Right lobe of liver (tissue), 4 donors: ENCODE results near the gene ATG2A.

Source experiments
- POLR2A ChIP-seq: fragments of 450-650 bp; IDR thresholded peaks from one replicate; pipeline ENCODE4 v1.6.1; 2017; ENCODE audit warnings: antibody characterized with exemption, mild to moderate bottlenecking
- TF ChIP-seq, protein P1 (sequence below), 4 donors: fragments of 200-600 bp in 3 of 4; fragments of 450-650 bp in 1 of 4; IDR thresholded peaks; one replicate each; pipeline versions ENCODE4 v1.5.1 to v1.8.0; 2016 to 2022; ENCODE audit warnings: antibody characterized with exemption in 4 of 4, mild to moderate bottlenecking in 2 of 4
- donor health status: DM: no; HTN: no; CAD: no.
- donor health status: DM: no; HTN: no; CAD: no.
- donor health status: DM: no; HTN: yes; CAD: no.

DNA sequence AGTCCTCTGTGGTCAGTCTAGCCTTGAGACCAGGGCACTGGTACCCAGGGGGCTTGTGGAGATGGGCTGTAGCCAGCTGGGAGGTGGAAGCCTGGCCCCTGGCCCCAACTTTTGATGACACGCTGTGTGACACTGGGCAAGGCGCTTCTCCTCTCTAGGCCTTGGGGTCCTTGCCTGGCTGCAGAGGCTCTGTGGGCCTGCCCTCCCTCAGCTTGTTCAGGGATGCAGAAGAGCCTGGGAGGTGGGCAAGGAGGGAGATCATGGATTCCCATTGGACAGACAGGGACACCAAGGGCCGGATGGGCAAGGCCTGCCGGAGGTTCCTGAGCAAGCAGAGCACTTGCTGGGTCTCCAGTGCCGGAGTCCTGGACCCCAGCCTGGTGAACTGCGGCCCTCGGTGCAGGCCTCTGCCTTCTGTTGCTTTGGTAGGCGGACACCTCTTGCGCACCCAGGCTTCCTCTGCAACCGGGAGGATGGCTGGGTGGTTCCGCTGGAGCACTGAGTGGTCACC, 6.2 kb upstream of the ATG2A start:
- TF ChIP-seq, protein P1, sequence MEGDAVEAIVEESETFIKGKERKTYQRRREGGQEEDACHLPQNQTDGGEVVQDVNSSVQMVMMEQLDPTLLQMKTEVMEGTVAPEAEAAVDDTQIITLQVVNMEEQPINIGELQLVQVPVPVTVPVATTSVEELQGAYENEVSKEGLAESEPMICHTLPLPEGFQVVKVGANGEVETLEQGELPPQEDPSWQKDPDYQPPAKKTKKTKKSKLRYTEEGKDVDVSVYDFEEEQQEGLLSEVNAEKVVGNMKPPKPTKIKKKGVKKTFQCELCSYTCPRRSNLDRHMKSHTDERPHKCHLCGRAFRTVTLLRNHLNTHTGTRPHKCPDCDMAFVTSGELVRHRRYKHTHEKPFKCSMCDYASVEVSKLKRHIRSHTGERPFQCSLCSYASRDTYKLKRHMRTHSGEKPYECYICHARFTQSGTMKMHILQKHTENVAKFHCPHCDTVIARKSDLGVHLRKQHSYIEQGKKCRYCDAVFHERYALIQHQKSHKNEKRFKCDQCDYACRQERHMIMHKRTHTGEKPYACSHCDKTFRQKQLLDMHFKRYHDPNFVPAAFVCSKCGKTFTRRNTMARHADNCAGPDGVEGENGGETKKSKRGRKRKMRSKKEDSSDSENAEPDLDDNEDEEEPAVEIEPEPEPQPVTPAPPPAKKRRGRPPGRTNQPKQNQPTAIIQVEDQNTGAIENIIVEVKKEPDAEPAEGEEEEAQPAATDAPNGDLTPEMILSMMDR (IDR thresholded peaks at IDR 0.05), result no peak
- TF ChIP-seq POLR2A, result no peak
